ENCODE measurements around the gene REXO2.

- TF ChIP-seq EZH2 (IDR thresholded peaks at IDR 0.05) (no peak), RAD21 (IDR thresholded peaks at IDR 0.05; ENCODE audit: low read depth) (no peak)
- TF ChIP-seq, protein P1, sequence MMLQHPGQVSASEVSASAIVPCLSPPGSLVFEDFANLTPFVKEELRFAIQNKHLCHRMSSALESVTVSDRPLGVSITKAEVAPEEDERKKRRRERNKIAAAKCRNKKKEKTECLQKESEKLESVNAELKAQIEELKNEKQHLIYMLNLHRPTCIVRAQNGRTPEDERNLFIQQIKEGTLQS (IDR thresholded peaks at IDR 0.05): no peak
- TF ChIP-seq, protein P2, sequence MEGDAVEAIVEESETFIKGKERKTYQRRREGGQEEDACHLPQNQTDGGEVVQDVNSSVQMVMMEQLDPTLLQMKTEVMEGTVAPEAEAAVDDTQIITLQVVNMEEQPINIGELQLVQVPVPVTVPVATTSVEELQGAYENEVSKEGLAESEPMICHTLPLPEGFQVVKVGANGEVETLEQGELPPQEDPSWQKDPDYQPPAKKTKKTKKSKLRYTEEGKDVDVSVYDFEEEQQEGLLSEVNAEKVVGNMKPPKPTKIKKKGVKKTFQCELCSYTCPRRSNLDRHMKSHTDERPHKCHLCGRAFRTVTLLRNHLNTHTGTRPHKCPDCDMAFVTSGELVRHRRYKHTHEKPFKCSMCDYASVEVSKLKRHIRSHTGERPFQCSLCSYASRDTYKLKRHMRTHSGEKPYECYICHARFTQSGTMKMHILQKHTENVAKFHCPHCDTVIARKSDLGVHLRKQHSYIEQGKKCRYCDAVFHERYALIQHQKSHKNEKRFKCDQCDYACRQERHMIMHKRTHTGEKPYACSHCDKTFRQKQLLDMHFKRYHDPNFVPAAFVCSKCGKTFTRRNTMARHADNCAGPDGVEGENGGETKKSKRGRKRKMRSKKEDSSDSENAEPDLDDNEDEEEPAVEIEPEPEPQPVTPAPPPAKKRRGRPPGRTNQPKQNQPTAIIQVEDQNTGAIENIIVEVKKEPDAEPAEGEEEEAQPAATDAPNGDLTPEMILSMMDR (IDR thresholded peaks at IDR 0.05 in 2 of 3, conservative IDR thresholded peaks at IDR 0.05 in 1 of 3; ENCODE audit: borderline replicate concordance in 1 of 3, insufficient read depth in 1 of 3, low read depth in 2 of 3, low read length in 2 of 3): no peak
- TF ChIP-seq, protein P3, sequence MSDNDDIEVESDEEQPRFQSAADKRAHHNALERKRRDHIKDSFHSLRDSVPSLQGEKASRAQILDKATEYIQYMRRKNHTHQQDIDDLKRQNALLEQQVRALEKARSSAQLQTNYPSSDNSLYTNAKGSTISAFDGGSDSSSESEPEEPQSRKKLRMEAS (IDR thresholded peaks at IDR 0.05): no peak
These were observed 41.8 kb upstream of the REXO2 start for GRCh38 chr11:114397349-114397982.

Data from HCT116 (cell line).